H9 (cell line): ENCODE measurements around the gene UBE3C. TPM values are rescaled to one million over a fixed set of nuclear protein-coding genes. Genes with fewer than 3 reads are reported as not detected.

Source experiments
- DNase-seq: peaks from one replicate; pipeline ENCODE4 v3.0.0-alpha.2; 2017
- H2AFZ ChIP-seq: one replicate; pipeline ENCODE4 v1.6.1; 2013; ENCODE audit warnings: mild to moderate bottlenecking, low read length, control low read depth, moderate library complexity
- H2AK5ac ChIP-seq: 2 replicates; pipeline ENCODE4 v1.6.1; 2013; ENCODE audit warnings: low read length, control low read depth, mixed read lengths; ENCODE audit not compliant: insufficient read length
- H2BK120ac ChIP-seq: one replicate; pipeline ENCODE4 v1.6.1; 2013; ENCODE audit warnings: low read depth, mild to moderate bottlenecking, low read length, control low read depth, inconsistent platforms; ENCODE audit not compliant: poor library complexity, severe bottlenecking
- H2BK12ac ChIP-seq: 2 replicates; pipeline ENCODE4 v1.6.1; 2013; ENCODE audit warnings: low read length, control low read depth, mixed read lengths, low read depth; ENCODE audit not compliant: insufficient read length
- H2BK15ac ChIP-seq: 2 replicates; pipeline ENCODE4 v1.6.1; 2013; ENCODE audit warnings: low read depth, low read length, control low read depth
- H2BK20ac ChIP-seq: one replicate; pipeline ENCODE4 v1.6.1; 2013; ENCODE audit warnings: low read depth, mild to moderate bottlenecking, low read length, control low read depth, inconsistent platforms; ENCODE audit not compliant: poor library complexity, severe bottlenecking
- H2BK5ac ChIP-seq: 2 replicates; pipeline ENCODE4 v1.6.1; 2013; ENCODE audit warnings: low read length, control low read depth, mixed read lengths; ENCODE audit not compliant: insufficient read length
- H3K14ac ChIP-seq: 2 replicates; pipeline ENCODE4 v1.6.1; 2013; ENCODE audit warnings: low read length, control low read depth; ENCODE audit not compliant: insufficient read depth
- H3K18ac ChIP-seq: 2 replicates; pipeline ENCODE4 v1.6.1; 2013; ENCODE audit warnings: low read depth, mild to moderate bottlenecking, mixed read lengths, low read length, control low read depth; ENCODE audit not compliant: insufficient read length
- H3K23ac ChIP-seq: 2 replicates; pipeline ENCODE4 v1.6.1; 2013; ENCODE audit warnings: low read length, control low read depth, mixed read lengths, low read depth; ENCODE audit not compliant: insufficient read length
- H3K23me2 ChIP-seq: 2 replicates; pipeline ENCODE4 v1.6.1; 2013; ENCODE audit warnings: low read depth, mild to moderate bottlenecking, mixed read lengths, low read length, control low read depth; ENCODE audit not compliant: insufficient read length, poor library complexity, severe bottlenecking
- H3K27ac ChIP-seq: 2 replicates; pipeline ENCODE4 v1.5.1; 2013; ENCODE audit warnings: low read length, control low read depth, mixed read lengths, low read depth; ENCODE audit not compliant: insufficient read length
- H3K27me3 ChIP-seq: 2 replicates; pipeline ENCODE4 v1.6.1; 2013; ENCODE audit warnings: low read length, control low read depth, inconsistent platforms; ENCODE audit not compliant: insufficient read depth
- H3K4ac ChIP-seq: 2 replicates; pipeline ENCODE4 v1.6.1; 2013; ENCODE audit warnings: low read depth, mild to moderate bottlenecking, control low read depth, inconsistent platforms, low read length, moderate library complexity
- H3K4me1 ChIP-seq: 2 replicates; pipeline ENCODE4 v1.6.1; 2013; ENCODE audit warnings: low read length, control low read depth, inconsistent platforms; ENCODE audit not compliant: insufficient read depth
- H3K4me2 ChIP-seq: 2 replicates; pipeline ENCODE4 v1.6.1; 2013; ENCODE audit warnings: low read length, control low read depth, mixed read lengths; ENCODE audit not compliant: insufficient read length, insufficient read depth
- H3K56ac ChIP-seq: 2 replicates; pipeline ENCODE4 v1.6.1; 2013; ENCODE audit warnings: low read depth, mild to moderate bottlenecking, mixed read lengths, low read length, control low read depth; ENCODE audit not compliant: insufficient read length
- H3K79me1 ChIP-seq: 2 replicates; pipeline ENCODE4 v1.6.1; 2013; ENCODE audit warnings: low read depth, mild to moderate bottlenecking, moderate library complexity, low read length, control low read depth, inconsistent platforms; ENCODE audit not compliant: insufficient read depth, poor library complexity, severe bottlenecking
- H3K79me2 ChIP-seq: 2 replicates; pipeline ENCODE4 v1.6.1; 2013; ENCODE audit warnings: low read length, control low read depth, inconsistent platforms; ENCODE audit not compliant: insufficient read depth
- H3K9ac ChIP-seq: 2 replicates; pipeline ENCODE4 v1.6.1; 2013; ENCODE audit warnings: low read length, control low read depth, mixed read lengths; ENCODE audit not compliant: insufficient read length; ENCODE audit errors: extremely low read depth
- H3K9me3 ChIP-seq: one replicate; pipeline ENCODE4 v1.6.1; 2013; ENCODE audit warnings: low read depth, low read length, inconsistent platforms; ENCODE audit not compliant: control insufficient read depth
- H3T11ph ChIP-seq: one replicate; pipeline ENCODE4 v1.6.1; 2013; ENCODE audit warnings: mild to moderate bottlenecking, low read length, control low read depth, inconsistent platforms
- H4K20me1 ChIP-seq: one replicate; pipeline ENCODE4 v1.6.1; 2013; ENCODE audit not compliant: control insufficient read depth, insufficient read length, insufficient read depth
- H4K5ac ChIP-seq: 2 replicates; pipeline ENCODE4 v1.6.1; 2013; ENCODE audit warnings: low read depth, mild to moderate bottlenecking, mixed read lengths, low read length, control low read depth; ENCODE audit not compliant: insufficient read length
- H4K8ac ChIP-seq: replicated peaks from 2 replicates; pipeline ENCODE4 v1.6.1; 2013; ENCODE audit warnings: low read length, control low read depth, mixed read lengths, low read depth; ENCODE audit not compliant: insufficient read length
- H4K91ac ChIP-seq: 2 replicates; pipeline ENCODE4 v1.6.1; 2013; ENCODE audit warnings: low read depth, mild to moderate bottlenecking, moderate library complexity, mixed read lengths, low read length, control low read depth; ENCODE audit not compliant: insufficient read length
- H3K27ac Mint-ChIP-seq, 3 experiments: 2 replicates in 2 of 3; 3 replicates in 1 of 3; pipeline ENCODE4 v1.8.0; 2020 to 2021; ENCODE audit warnings: mixed read lengths in 3 of 3, mild to moderate bottlenecking in 1 of 3, moderate library complexity in 1 of 3
- H3K27me3 Mint-ChIP-seq: 2 replicates; pipeline ENCODE4 v1.8.0; 2021; ENCODE audit warnings: low read depth, mild to moderate bottlenecking, moderate library complexity, mixed read lengths
- H3K36me3 Mint-ChIP-seq, 3 experiments: 2 replicates in 2 of 3; 3 replicates in 1 of 3; pipeline ENCODE4 v1.8.0; 2020 to 2021; ENCODE audit warnings: low read depth in 3 of 3, mixed read lengths in 3 of 3; ENCODE audit not compliant: insufficient read depth in 1 of 3
- H3K4me1 Mint-ChIP-seq, 2 experiments: 2 replicates each; pipeline ENCODE4 v1.8.0; 2020; ENCODE audit warnings: mixed read lengths in 2 of 2
- H3K4me3 Mint-ChIP-seq, 2 experiments: 2 replicates in 1 of 2; 3 replicates in 1 of 2; pipeline ENCODE4 v1.8.0; 2020 to 2021; ENCODE audit warnings: mild to moderate bottlenecking in 2 of 2, mixed read lengths in 2 of 2, moderate library complexity in 1 of 2
- H3K9me3 Mint-ChIP-seq, 2 experiments: 2 replicates in 1 of 2; 3 replicates in 1 of 2; pipeline ENCODE4 v1.8.0; 2020; ENCODE audit warnings: mild to moderate bottlenecking in 2 of 2, mixed read lengths in 2 of 2, moderate library complexity in 1 of 2
- CTCF ChIP-seq: fragments of 200-600 bp; sonication (generic); conservative IDR thresholded peaks from 3 replicates; pipeline ENCODE4 v1.8.0; 2021; ENCODE audit warnings: antibody characterized with exemption, mild to moderate bottlenecking
- WGBS: extraction: QIAGEN DNeasy Blood & Tissue Kit; methylation state at CpG from one replicate; pipeline ENCODE4 v1.1.7; 2013; ENCODE audit warnings: missing lambda C conversion rate, low lambda C conversion rate, mixed read lengths; ENCODE audit not compliant: insufficient read length; ENCODE audit errors: extremely low coverage; 5-methylcytosine and 5-hydroxymethylcytosine counted together
- total RNA-seq: library from RNA; stranded (reverse); gene quantifications from 2 replicates; pipeline ENCODE4 v1.2.1, GENCODE V29; 2021

UBE3C gene
- total RNA-seq, 1 experiment from 2014 or later, result 63.3 TPM

GRCh38 chr7:157271315-157271990 lies 132.7 kb downstream of the UBE3C start:
- no peaks in the 10 kb centered on the region for H3K4me1 ChIP-seq
- H3K4me2 ChIP-seq, result no peak overlapping the region
- no peak overlapping the region for H2AK5ac ChIP-seq
- H3K14ac ChIP-seq, result no peak overlapping the region
- H3K79me1 ChIP-seq, result no peaks in the 10 kb centered on the region
- no peak overlapping the region for H2BK5ac ChIP-seq
- no peaks in the 10 kb centered on the region for H3K23me2 ChIP-seq
- H2AFZ ChIP-seq, result no peak overlapping the region
- no CpG with 5 or more reads among the region's 15 CpGs for whole genome bisulfite sequencing
- H3K56ac ChIP-seq, result no peak overlapping the region
- no peak overlapping the region for H3T11ph ChIP-seq
- no peaks in the 10 kb centered on the region for H4K20me1 ChIP-seq
- no peak overlapping the region for H3K18ac ChIP-seq
- no peaks in the 10 kb centered on the region for H3K79me2 ChIP-seq
- H3K27me3 Mint-ChIP-seq, result no peaks in the 10 kb centered on the region
- H4K91ac ChIP-seq, result no peak overlapping the region
- peaks cover 13 to 25% (median 23%) of the 10 kb centered on the region in 3 experiments; a peak in 6 of 7 replicates for H3K36me3 Mint-ChIP-seq
- no peak for DNase-seq
- no peak overlapping the region for H2BK15ac ChIP-seq
- H3K4ac ChIP-seq, result no peak overlapping the region
- no peaks in the 10 kb centered on the region for H3K27me3 ChIP-seq
- H4K5ac ChIP-seq, result no peak overlapping the region
- H3K4me3 Mint-ChIP-seq, result no peak overlapping the region
- no peak overlapping the region for H3K27ac ChIP-seq
- no peak for TF ChIP-seq CTCF
- H3K9ac ChIP-seq, result no peak overlapping the region
- no peaks in the 10 kb centered on the region for H3K9me3 Mint-ChIP-seq
- no peak overlapping the region for H4K8ac ChIP-seq
- H3K23ac ChIP-seq, result no peak overlapping the region
- peak overlapping the region in 2 of 3 experiments; percentile 65 to 81; a peak in 4 of 7 replicates for H3K27ac Mint-ChIP-seq
- H3K9me3 ChIP-seq, result no peaks in the 10 kb centered on the region
- no peak overlapping the region for H2BK12ac ChIP-seq
- H2BK20ac ChIP-seq, result no peak overlapping the region
- H3K4me1 Mint-ChIP-seq, result peaks cover 12% of the 10 kb centered on the region in 2 experiments
- H2BK120ac ChIP-seq, result no peak overlapping the region
